Gastroesophageal sphincter (tissue), 3 donors: ENCODE data around the gene RALGPS1.

ENCODE experiments used
- CTCF ChIP-seq, 4 experiments: fragments of 200-600 bp in 2 of 4; fragments of 450-650 bp in 2 of 4; sonication (generic) in 1 of 4; IDR thresholded peaks; one replicate each; pipeline ENCODE4 v1.5.1; 2017 to 2019; ENCODE audit warnings: antibody characterized with exemption in 4 of 4, mild to moderate bottlenecking in 2 of 4, moderate library complexity in 2 of 4
- EP300 ChIP-seq: sonication (generic); formaldehyde crosslinking; IDR thresholded peaks from one replicate; pipeline ENCODE4 v1.6.1; 2017; ENCODE audit warnings: antibody characterized with exemption, mild to moderate bottlenecking
- POLR2A ChIP-seq, 2 donors: fragments of 450-650 bp; IDR thresholded peaks; one replicate each; pipeline ENCODE4 v1.6.1; 2017; ENCODE audit warnings: antibody characterized with exemption in 2 of 2, mild to moderate bottlenecking in 2 of 2, moderate library complexity in 1 of 2
- POLR2AphosphoS5 ChIP-seq: sonication (generic); formaldehyde crosslinking; IDR thresholded peaks from one replicate; pipeline ENCODE4 v1.6.1; 2017; ENCODE audit warnings: antibody characterized with exemption

DNA sequence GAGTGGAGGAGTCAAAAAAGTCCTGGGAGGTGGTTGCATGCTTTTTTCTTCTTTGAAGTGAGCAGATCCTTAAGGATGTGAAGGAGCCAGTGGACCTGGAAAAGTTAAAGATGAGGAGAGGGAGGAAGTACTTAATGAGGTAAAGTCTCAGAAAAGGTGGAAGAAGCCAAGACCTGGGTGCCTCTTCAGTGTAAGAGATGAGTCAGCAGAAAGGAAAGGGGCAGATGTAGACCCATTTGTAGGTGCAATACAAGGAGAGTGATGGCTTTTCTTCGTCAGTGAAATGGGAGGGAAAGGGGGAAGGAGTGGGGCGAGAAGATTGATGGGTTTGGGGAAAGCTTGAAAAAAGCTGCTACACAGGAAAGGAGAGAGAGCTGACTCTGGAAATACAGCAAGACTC, 124.9 kb downstream of the RALGPS1 start:
- no peak for TF ChIP-seq POLR2A (IDR thresholded peaks at IDR 0.05)
- no peak for TF ChIP-seq POLR2AphosphoS5
- TF ChIP-seq CTCF (IDR thresholded peaks at IDR 0.05): no peak
- no peak for TF ChIP-seq EP300
